ENCODE results near the gene LEPROT. TPM values are rescaled to one million over a fixed set of nuclear protein-coding genes. Genes with fewer than 3 reads are reported as not detected.
"Not testable (repeated sequence)": the region's sequence is repeated elsewhere in the genome, so short reads cannot be mapped to it uniquely, and the experiment has no call there.

The LEPROT gene
- total and polyA plus RNA-seq, 12 donors, result 26.2 to 55.5 (median 39.2) TPM

DNA sequence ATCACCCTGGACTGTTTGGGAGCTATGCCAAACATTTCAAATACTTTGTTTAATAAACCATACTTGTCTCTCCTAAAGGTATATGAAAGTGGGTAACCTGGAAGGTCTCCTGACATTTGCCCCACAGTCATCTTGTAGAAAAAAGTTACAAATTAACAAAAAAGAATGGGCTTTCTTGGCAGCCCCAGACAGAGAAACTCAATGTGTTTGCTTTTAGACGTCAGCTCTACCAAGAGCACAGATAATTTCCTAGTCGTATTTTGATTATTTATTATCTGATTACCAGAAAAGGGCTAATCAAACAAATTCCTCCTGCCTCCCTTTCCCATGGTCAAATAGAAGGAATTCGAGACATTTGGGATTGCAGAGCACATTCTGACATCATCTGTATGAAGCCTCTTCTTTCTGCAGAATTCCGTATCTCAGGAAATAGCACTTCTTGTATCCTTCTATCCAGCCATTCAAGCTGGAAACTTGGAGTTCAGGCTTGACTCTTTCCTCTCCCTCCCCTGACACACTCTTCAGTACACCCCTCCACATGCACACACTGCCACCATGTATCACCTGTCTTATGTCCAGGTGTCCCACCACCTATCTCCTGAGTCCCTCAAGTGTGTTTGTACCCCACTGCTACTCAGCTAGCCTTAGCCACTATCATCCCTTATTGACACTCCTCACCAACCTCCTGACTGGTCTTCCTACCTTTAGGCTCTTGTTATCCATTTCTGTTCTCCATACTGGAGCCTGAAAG, 42.8 kb upstream of the LEPROT start:
- ATAC-seq (no peak), DNase-seq (no peak)
- no peaks in the 10 kb centered on the region for H3K4me1 ChIP-seq
- H3K27ac ChIP-seq, result no peak overlapping the region
- no peaks in the 10 kb centered on the region for H3K9me3 ChIP-seq
- peaks cover 0 to 3% (median 0%) of the 10 kb centered on the region in 9 donors for H3K36me3 ChIP-seq
- 64 to 80% methylated on average over 4 of the region's 4 CpGs for WGBS, 2 donors
- no peaks in the 10 kb centered on the region for H3K27me3 ChIP-seq
- intact Hi-C loops (cut with DNase I), result no loop called here
- no peak overlapping the region for H3K4me3 ChIP-seq
- TF ChIP-seq, protein P1, sequence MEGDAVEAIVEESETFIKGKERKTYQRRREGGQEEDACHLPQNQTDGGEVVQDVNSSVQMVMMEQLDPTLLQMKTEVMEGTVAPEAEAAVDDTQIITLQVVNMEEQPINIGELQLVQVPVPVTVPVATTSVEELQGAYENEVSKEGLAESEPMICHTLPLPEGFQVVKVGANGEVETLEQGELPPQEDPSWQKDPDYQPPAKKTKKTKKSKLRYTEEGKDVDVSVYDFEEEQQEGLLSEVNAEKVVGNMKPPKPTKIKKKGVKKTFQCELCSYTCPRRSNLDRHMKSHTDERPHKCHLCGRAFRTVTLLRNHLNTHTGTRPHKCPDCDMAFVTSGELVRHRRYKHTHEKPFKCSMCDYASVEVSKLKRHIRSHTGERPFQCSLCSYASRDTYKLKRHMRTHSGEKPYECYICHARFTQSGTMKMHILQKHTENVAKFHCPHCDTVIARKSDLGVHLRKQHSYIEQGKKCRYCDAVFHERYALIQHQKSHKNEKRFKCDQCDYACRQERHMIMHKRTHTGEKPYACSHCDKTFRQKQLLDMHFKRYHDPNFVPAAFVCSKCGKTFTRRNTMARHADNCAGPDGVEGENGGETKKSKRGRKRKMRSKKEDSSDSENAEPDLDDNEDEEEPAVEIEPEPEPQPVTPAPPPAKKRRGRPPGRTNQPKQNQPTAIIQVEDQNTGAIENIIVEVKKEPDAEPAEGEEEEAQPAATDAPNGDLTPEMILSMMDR (IDR thresholded peaks at IDR 0.05), result no peak

DNA sequence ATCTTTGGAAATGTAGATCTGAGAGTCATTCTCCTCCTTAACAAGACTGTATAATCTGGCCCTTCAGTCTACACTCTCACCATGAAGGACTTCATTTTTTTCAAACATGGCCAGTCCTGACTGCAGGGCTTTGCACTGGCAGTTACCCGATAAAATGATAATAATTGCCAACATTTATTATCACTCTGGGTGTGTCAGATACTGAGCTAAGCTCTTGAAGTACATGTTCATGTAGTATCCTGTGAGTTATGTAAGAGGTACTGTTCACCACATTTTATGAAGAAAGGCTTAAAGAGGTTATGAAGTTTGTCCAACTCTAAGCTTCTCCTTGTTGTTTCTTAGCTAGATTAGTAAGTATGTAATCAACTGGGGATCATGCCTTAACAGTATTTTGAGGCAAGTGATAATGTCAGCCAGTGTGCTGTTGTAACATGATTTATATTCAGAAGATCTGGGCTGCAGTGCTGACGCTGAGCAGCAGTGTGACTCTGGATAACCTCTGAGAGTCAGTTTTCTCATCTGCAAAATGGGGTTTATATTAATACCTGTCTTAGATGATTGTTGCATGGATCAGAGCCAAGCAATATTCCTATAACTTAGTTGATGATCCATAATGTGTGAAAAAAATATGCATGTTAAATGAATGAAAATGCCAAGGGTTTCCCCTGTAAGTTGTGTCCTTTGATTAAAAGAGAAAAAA, 42.1 kb upstream of the LEPROT start:
- Histone ChIP-seq H3K27me3 (no peaks in the 10 kb centered on the region), H3K27ac (no peak overlapping the region), H3K9me3 (no peaks in the 10 kb centered on the region), H3K4me1 (no peaks in the 10 kb centered on the region), H3K4me3 (no peak overlapping the region), H3K36me3 (peaks cover 0 to 3% (median 0%) of the 10 kb centered on the region in 9 donors)
- DNase-seq (no peak), ATAC-seq (no peak)
- 71 to 82% methylated on average over 2 of the region's 2 CpGs for WGBS, 2 donors
- intact Hi-C loops (cut with DNase I), result no loop called here
- TF ChIP-seq, protein P1 (IDR thresholded peaks at IDR 0.05), result no peak

DNA sequence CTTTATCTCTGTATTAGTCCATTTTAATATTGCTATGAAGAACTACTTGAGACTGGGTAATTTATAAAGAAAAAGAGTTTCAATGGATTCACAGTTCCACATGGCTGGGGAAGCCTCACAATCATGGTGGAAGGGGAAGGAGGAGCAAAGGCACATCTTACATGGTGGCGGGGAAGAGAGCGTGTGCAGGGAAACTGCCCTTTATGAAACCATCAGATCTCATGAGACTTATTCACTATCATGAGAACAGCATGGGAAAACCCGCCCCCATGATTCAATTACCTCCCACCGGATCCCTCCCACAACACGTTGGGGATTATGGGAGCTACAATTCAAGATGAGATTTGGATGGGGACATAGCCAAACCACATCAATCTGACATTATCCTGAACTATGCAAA, 36.0 kb upstream of the LEPROT start:
- H3K27me3 ChIP-seq; H3K9me3 ChIP-seq; H3K27ac ChIP-seq; H3K4me3 ChIP-seq; H3K4me1 ChIP-seq; intact Hi-C loops (cut with DNase I); DNase-seq; ATAC-seq: not testable (repeated sequence)
- H3K36me3 ChIP-seq, result peaks cover 0 to 15% (median 0%) of the 10 kb centered on the region in 9 donors
- WGBS, 2 donors, result 91 to 97% methylated on average over 5 of the region's 5 CpGs

DNA sequence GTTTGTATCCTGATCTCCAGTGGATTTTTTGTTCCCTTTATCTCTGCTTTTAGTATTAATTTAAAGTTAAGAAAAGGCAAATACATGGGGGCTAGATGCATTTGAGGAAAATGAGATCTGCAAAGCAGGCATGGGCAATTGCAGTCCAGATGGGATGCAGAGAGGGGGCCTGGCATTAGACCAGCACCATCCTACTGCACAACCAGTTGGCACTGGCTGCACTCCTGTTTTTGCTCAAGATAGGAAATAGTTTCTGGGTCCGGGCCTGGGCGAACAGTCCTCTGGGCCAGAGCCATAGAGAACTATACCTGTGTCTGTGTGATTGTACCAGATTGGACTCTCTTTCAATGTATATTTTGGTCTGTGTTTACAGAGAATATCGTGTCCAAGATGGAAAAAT, 34.0 kb upstream of the LEPROT start:
- no peak overlapping the region for H3K4me3 ChIP-seq
- DNase-seq (no peak), ATAC-seq (no peak)
- 79 to 85% methylated on average over 3 of the region's 3 CpGs for WGBS, 2 donors
- H3K27ac ChIP-seq, result no peak overlapping the region
- no peaks in the 10 kb centered on the region for H3K4me1 ChIP-seq
- intact Hi-C loops (cut with DNase I), result no loop called here
- TF ChIP-seq, protein P1 (IDR thresholded peaks at IDR 0.05), result no peak
- no peaks in the 10 kb centered on the region for H3K9me3 ChIP-seq
- H3K27me3 ChIP-seq, result no peaks in the 10 kb centered on the region
- peaks cover 0 to 22% (median 0%) of the 10 kb centered on the region in 9 donors for H3K36me3 ChIP-seq

DNA sequence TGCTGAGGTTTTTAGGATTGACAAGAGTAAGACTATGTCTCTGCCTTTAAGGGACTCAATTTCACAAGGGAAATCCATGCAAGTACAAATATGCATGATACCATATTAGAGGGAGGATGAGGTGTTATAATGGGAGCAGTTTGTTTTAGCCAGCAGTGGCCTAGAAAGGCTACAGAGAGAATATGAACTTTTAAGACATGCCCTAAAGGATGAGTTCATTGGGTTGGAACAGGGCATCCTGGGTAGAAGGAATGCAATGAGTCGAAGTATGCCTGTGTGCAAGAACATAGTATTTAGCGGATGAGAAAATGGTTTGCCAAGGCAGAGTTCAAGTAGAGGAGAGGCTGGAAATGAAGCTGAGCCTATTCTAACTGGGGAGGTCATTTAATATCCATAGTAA, 32.6 kb upstream of the LEPROT start:
- no peak overlapping the region for H3K27ac ChIP-seq
- H3K9me3 ChIP-seq, result no peaks in the 10 kb centered on the region
- H3K4me1 ChIP-seq, result no peaks in the 10 kb centered on the region
- 86 to 88% methylated on average over 2 of the region's 2 CpGs for WGBS, 2 donors
- peaks cover 0 to 24% (median 0%) of the 10 kb centered on the region in 9 donors for H3K36me3 ChIP-seq
- no peak for ATAC-seq
- H3K27me3 ChIP-seq, result no peaks in the 10 kb centered on the region
- intact Hi-C loops (cut with DNase I), result no loop called here
- DNase-seq, result no peak
- TF ChIP-seq, protein P1 (IDR thresholded peaks at IDR 0.05), result no peak
- H3K4me3 ChIP-seq, result no peak overlapping the region
